Measurements from ENCODE around the gene PDE12. TPM values are rescaled to one million over a fixed set of nuclear protein-coding genes. Genes with fewer than 3 reads are reported as not detected.
"Not testable (repeated sequence)": the region's sequence is repeated elsewhere in the genome, so short reads cannot be mapped to it uniquely, and the experiment has no call there.

The PDE12 gene
- polyA plus RNA-seq, 1 donor, result 7.8 TPM

DNA sequence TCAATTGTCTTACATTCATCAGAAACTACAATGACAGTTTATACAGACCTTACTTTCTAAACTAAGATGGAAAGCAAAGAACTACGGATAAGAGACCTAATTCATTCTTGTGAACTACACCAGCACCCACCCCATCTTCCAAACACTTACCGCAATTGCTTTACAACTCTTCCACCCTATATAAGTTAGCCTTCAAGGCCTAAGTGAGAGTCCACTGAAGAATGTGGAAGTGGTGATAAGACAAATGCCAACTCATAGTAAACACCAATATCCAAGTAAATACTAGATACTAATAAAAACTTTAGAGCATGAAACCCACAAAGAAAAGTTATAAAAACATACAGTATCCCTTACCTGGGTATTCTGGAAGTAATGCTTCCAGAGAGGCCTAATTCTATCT is 27.5 kb downstream of the PDE12 start:
- no peak for DNase-seq (ENCODE audit: low read depth)

DNA sequence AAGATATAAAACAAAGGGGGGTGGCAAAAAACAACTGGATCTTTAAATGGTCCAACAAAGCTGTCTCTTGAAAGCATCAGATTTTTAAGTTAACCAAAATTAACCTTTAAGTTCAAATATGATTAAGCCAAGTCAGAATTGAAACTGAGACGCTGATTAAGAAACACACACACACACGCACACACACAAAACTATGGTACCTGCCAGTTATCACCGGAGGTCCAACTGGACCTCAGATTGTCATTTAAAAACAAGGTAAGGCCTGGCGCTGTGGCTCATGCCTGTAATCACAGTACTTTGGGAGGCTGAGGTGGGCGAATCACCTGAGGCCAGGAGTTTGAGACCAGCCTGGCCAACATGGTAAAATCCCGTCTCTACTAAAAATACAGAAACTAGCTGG is 30.7 kb downstream of the PDE12 start:
- no peak for DNase-seq (ENCODE audit: low read depth)

DNA sequence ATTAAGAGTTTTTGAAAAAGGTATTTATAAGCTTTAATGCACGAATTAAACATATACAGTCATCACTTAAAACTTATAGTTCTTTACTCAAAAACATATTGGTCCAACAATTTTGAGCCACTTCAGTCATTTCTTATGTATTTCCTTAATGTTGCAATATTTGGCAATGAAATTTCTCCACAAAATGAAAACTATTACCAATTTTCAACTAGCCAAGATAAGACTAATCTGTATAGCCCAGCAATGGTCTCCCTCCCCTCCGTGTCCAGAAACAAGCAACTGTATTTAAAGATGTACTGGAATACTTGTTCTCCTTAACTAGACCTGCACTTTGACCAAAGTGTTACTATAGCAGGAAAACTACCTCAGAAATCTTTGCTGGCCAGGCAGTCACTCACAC is 31.8 kb downstream of the PDE12 start:
- no peak for DNase-seq (ENCODE audit: low read depth)

DNA sequence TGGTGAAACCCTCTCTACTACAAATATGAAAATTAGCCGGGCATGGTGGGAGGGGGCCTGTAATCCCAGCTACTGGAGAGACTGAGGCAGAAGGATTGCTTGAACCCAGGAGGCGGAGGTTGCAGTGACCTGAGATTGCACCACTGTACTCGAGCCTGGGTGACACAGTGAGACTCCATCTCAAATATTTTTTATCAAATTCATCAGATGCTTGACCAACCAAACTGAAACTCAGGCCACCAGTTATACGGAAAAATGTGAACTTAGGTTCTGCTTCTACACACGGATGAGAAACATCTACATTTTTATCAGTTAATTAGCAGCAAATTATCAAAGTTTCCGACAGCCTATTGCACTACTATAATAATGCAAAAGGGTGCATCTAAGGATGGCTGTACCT is 36.2 kb downstream of the PDE12 start:
- DNase-seq (ENCODE audit: low read depth), result no peak

DNA sequence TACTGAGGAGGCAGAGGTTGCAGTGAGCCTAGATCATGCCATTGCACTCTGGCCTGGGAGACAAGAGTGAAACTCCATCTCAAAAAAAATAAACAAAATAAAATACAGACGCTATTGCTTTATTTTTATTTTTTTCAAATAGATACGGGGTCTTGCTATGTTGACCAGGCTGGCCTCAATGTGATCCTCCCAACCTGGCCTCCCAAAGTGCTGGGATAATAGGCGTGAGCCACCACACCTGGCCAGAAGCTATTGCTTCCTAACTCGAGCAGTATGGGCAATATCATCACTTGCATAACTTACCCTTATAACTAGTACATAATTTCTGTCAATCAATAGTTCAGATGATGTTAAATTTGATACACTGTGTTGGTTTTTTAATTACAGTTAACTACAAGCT is 38.1 kb downstream of the PDE12 start:
- no peak for DNase-seq (ENCODE audit: low read depth)

DNA sequence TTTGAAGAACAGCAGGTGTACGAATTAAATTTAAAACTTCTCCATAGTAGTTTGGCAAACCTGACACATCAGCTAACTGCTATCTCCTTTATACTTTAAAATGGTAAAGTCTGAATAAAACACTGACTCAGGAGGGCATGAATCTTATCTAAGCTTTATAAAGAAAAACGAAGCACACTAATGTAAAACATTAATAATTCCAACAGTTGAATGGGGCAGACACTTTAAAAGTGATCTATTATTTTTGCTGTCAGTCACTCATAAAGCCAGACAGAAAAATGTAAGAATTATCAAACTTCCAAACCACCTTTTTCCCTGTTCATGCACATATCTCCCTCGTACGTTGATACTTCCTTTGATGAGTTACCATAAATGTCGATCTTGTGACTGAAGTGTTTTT is 38.5 kb downstream of the PDE12 start:
- DNase-seq (ENCODE audit: low read depth), result no peak

DNA sequence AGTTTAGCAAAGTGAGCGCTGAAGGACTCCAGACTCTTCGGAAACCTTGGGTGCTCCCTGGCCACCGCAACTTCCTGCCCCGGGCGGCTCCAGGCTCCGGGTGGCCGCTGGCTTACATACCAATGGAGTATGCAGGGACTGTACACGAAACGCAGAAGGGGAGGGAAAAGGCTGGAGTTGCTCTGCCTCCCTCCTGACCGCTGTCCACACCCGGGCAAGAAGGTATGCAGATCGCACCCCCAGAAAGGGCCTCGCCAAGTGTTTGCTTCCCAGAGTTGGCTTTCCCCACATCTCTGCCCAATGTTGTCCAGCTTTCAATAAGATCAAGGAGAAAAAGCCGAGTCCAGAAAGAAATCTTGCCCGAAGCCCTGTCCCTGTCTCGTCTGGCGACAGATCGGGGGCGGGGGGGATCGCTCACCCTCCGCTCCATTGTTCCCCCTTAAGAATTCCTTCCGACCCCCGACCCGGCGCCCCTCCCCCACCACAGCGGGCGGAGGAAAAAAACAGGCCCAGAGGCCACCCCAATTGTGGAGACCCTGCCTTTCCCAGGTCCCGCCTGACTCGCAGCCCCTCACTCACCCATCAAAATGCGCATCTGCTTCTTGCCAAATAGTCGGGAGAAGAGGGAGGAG is 40.5 kb downstream of the PDE12 start:
- DNase-seq (ENCODE audit: low read depth), result peak; percentile 24

DNA sequence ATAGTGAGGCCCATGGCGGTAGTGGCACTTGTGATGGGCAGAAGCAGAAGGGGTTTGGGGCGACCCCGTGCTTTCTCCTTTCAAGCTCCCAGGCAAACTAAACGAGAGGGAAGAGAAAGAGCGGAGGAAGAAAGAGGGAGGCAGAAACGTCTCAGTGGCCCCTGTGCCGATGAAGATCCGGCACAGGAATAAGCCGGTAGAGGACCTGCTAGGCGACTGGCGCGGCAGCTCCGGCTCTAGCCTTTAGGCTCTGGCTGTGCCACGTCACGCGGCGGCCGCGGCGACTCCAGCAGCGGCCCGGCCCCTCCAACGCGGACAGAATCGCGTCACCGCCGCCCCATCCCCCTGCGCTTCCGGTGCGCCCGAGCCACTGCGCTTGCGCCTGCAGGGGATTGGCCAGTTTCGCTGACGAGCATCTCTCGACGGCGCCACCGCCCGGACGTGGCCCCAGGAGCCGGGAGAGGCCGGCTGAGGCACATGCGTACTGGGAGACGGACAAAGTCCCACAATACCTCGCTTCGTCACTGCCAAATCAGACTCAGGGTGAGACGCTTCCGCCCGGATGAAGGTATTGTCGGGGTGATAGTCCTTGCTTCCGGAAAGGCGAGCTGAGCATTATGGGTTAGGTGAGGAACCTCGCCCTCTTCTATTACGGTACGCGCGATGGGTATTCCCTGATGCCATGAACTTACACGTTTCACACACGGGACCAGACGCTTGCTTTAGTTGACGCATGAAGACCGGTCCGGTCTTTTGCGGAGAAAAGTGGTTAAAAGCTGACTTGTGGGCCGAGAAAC is 41.3 kb downstream of the PDE12 start, which contains the start of gene ARF4:
TSS of gene ARF4 (minus strand) at position 218 of the 797 bp plus-strand sequence. CDS start at position 14, 204 bp downstream.
- DNase-seq (ENCODE audit: low read depth), result peak; percentile 98

DNA sequence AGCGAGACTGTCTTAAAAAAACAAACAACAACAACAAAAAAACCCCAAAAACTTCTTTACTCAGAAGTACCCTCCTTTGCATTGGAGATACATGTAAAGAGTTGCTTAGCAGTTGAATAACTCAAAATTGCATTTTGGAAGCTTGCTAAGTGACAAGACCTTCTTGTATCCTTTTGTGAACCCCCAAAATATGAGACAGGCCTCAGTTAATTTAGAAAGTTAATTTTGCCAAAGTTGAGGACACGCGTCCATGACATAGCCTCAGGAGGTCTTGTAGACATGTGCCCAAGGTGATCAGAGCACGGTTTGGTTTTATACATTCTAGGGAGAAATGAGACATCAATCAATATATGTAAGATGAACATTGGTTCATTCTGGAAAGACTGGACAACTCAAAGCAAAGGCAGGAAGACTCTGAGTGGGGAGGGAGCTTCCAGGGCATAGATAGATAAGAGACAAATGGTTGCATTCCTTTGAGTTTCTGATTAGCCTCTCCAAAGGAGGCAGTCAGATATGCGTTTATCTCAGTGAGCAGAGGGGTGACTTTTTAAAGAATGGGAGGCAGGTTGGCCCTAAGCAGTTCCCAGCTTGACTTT is 42.8 kb downstream of the PDE12 start:
- DNase-seq (ENCODE audit: low read depth), result no peak

DNA sequence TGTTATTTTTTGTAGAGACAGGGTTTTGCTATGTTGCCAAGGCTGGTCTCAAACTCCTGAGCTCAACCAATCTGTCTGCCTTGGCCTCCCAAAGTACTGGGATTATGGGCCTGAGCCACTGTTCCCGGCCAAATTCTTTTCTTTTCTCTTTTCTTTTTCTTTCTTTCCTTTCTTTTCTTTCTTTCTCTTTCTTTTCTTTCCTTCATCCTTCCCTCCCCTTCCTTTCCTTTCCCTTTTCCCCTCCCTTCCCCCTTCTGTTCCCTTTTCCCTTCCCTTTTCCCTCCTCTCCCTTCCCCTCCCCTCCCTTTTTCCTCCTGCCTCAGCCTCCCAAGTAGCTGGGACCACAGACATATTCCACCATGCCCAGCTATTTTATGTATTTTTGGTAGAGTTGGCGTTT is 44.1 kb downstream of the PDE12 start:
- DNase-seq (ENCODE audit: low read depth), result no peak

DNA sequence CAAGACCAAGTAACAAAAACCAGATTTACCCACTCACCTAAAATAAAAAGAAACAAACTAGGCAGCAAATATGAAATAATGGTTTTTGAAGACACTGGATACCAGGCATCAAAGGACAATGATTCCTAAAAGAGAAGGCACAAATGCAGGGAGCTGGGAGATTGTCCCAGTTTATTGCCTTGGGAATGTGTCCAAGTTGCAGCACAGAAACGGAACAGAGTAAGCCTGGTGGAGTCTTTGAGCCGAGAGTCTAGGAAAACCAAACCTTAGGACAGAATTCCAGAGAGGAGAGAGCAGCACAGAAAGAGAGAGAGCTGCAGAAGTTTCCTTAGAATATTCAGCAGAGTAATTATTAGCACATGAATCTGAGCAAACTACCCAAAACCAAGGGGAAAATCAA is 48.9 kb downstream of the PDE12 start:
- DNase-seq (ENCODE audit: low read depth), result no peak

DNA sequence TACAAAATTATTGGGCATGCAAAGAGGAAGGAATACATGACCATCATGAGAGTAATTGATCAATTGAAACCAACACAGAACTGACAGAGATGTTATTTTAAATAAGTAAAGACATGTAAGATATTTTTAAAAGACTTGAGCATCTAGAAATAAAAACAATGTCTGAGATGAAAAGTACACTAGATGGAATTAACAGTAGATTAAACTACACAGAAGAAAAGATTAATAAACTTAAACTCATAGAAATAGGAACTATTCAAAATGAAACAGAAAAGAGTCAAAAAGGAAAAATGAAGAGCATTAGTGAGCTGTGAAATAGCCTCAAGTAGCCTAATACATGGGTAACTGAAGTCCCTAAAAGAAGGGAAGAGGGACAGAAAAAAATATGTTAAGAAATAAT is 49.6 kb downstream of the PDE12 start:
- no peak for DNase-seq (ENCODE audit: low read depth)

DNA sequence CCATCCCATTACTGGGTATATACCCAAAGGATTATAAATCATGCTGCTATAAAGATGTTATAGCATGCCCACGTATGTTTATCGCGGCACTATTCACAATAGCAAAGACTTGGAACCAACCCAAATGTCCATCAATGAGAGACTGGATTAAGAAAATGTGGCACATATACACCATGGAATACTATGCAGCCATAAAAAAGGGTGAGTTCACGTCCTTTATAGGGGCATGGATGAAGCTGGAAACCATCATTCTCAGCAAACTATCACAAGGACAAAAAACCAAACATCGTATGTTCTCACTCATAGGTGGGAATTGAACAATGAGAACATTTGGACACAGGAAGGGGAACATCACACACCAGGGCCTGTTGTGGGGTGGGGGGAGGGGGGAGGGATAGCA is 55.8 kb downstream of the PDE12 start:
- DNase-seq (ENCODE audit: low read depth), result not testable (repeated sequence)

DNA sequence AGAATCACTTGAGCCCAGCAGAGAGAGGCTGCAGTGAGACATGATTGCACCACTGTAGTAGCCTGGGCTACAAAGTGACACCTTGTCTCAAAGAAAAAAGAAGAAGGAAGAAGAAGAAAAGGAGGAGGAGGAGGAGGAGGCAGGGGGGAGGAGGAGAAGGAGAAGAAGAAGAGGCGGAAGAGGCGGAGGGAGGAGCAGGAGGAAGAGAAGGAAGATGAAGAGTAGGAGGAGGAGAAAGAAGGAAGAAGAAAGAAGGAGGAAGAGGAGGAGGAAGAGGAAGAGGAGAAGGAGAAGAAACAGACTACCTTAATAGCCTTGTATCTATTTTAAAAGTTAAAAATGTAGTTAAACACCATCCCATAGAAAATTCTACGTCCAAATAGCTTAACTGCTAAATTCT is 60.2 kb downstream of the PDE12 start:
- no peak for DNase-seq (ENCODE audit: low read depth)

Other genes with a start within 250 kb of the PDE12 start
- 0.71 TPM for gene DNAH12, start 11.9 kb upstream of the PDE12 start, polyA plus RNA-seq (ENCODE audit: insufficient read length)
- gene ARF4, start 41.1 kb downstream of the PDE12 start, polyA plus RNA-seq (ENCODE audit: insufficient read length), result 145 TPM
- 16.7 TPM for gene DENND6A, start 136.8 kb downstream of the PDE12 start, polyA plus RNA-seq (ENCODE audit: insufficient read length)
- 84.1 TPM for gene SLMAP, start 200.0 kb downstream of the PDE12 start, polyA plus RNA-seq (ENCODE audit: insufficient read length)